Neural cell (in vitro differentiated cells): ENCODE data around the gene ROBO1.

ENCODE experiments used
- EZH2 ChIP-seq: fragments of 200-600, 300-800 bp; shearing (Covaris generic), sonication (generic); IDR thresholded peaks from 2 replicates; pipeline ENCODE4 v1.6.1; 2014; ENCODE audit warnings: antibody characterized with exemption, low read length, borderline replicate concordance, mild to moderate bottlenecking; ENCODE audit not compliant: insufficient read depth, poor library complexity, severe bottlenecking
- RAD21 ChIP-seq: fragments of 450-650 bp; conservative IDR thresholded peaks from 2 replicates; pipeline ENCODE4 v1.6.1; 2014; ENCODE audit warnings: antibody characterized with exemption, mild to moderate bottlenecking, moderate library complexity
- SMC3 ChIP-seq: fragments of 450-650 bp; conservative IDR thresholded peaks from 2 replicates; pipeline ENCODE4 v1.6.1; 2014; ENCODE audit warnings: antibody characterized with exemption, mild to moderate bottlenecking, moderate library complexity; ENCODE audit not compliant: poor library complexity
- TF ChIP-seq, protein P1 (sequence below): fragments of 450-650 bp; IDR thresholded peaks from 2 replicates; pipeline ENCODE4 v1.5.1; 2014; ENCODE audit warnings: antibody characterized with exemption, mild to moderate bottlenecking, moderate library complexity; ENCODE audit not compliant: poor library complexity, severe bottlenecking

DNA sequence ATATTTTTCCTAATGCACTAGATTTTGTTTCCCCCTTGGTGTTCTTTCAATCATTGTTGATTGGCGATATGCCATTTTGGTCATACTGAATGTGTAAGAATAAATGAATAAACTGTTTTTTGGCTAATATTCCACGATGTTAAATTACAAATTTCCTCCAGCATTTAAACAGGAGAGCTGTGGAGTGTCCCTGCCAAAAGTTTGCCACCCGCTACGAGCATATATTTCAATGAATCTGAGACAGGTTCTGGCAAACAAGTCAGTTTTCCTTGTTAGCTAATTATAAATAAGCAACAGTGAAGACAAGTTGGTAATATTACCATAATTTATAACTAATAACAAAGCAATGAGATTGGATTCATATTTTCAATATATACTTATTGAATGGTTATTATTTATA is 777.6 kb downstream of the ROBO1 start:
- TF ChIP-seq, protein P1, sequence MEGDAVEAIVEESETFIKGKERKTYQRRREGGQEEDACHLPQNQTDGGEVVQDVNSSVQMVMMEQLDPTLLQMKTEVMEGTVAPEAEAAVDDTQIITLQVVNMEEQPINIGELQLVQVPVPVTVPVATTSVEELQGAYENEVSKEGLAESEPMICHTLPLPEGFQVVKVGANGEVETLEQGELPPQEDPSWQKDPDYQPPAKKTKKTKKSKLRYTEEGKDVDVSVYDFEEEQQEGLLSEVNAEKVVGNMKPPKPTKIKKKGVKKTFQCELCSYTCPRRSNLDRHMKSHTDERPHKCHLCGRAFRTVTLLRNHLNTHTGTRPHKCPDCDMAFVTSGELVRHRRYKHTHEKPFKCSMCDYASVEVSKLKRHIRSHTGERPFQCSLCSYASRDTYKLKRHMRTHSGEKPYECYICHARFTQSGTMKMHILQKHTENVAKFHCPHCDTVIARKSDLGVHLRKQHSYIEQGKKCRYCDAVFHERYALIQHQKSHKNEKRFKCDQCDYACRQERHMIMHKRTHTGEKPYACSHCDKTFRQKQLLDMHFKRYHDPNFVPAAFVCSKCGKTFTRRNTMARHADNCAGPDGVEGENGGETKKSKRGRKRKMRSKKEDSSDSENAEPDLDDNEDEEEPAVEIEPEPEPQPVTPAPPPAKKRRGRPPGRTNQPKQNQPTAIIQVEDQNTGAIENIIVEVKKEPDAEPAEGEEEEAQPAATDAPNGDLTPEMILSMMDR, result no peak
- no peak for TF ChIP-seq EZH2
- no peak for TF ChIP-seq SMC3
- TF ChIP-seq RAD21, result no peak
